Measurements from ENCODE around the gene CEACAM19.

GRCh38 chr19:44658069-44658733 is 13.1 kb upstream of the CEACAM19 start:
- TF ChIP-seq CTCF (IDR thresholded peaks at IDR 0.05) (no peak), POLR2A (IDR thresholded peaks at IDR 0.05) (no peak)

All from heart left ventricle (tissue), 13 donors.